H1 (cell line): ENCODE measurements around the gene KDM6B. TPM values are rescaled to one million over a fixed set of nuclear protein-coding genes. Genes with fewer than 3 reads are reported as not detected.
A peak's percentile ranks its signal among the peaks of the same experiment; 100 is the strongest.

Source experiments
- CHD1 ChIP-seq: IDR thresholded peaks from 2 replicates; pipeline ENCODE4 v1.6.1; 2012; ENCODE audit warnings: low read depth, low read length, improper control_type of control experiment
- CREB1 ChIP-seq: IDR thresholded peaks from 2 replicates; pipeline ENCODE4 v1.6.1; 2012; ENCODE audit warnings: inconsistent platforms
- EGR1 ChIP-seq: IDR thresholded peaks from 2 replicates; pipeline ENCODE4 v1.6.1; 2011; ENCODE audit warnings: low read depth, low read length, borderline replicate concordance
- EZH2 ChIP-seq: fragments of 200-600 bp; sonication (generic); IDR thresholded peaks from 2 replicates; pipeline ENCODE4 v1.7.1; 2012; ENCODE audit warnings: low read depth, mild to moderate bottlenecking, moderate library complexity, low read length, inconsistent platforms; ENCODE audit not compliant: severe bottlenecking
- GABPA ChIP-seq: IDR thresholded peaks from 2 replicates; pipeline ENCODE4 v1.6.1; 2011; ENCODE audit warnings: mild to moderate bottlenecking, low read length, moderate library complexity, borderline replicate concordance; ENCODE audit not compliant: insufficient read depth
- NANOG ChIP-seq: IDR thresholded peaks from 2 replicates; pipeline ENCODE4 v1.6.1; 2011; ENCODE audit warnings: low read length, low read depth, mild to moderate bottlenecking, inconsistent platforms; ENCODE audit not compliant: insufficient read depth, poor library complexity, severe bottlenecking
- RAD21 ChIP-seq, 2 experiments: IDR thresholded peaks in 1 of 2; conservative IDR thresholded peaks in 1 of 2; 2 replicates each; pipeline ENCODE4 v1.6.1; 2011; ENCODE audit warnings: low read depth in 2 of 2, low read length in 2 of 2, improper control_type of control experiment in 1 of 2, inconsistent platforms in 1 of 2, mild to moderate bottlenecking in 1 of 2, moderate library complexity in 1 of 2
- SAP30 ChIP-seq: fragments of 300-600 bp; sonication (generic); IDR thresholded peaks from 2 replicates; pipeline ENCODE4 v1.7.1; 2012; ENCODE audit warnings: low read length, moderate library complexity, mild to moderate bottlenecking, inconsistent platforms; ENCODE audit not compliant: insufficient read depth, insufficient replicate concordance
- SUZ12 ChIP-seq: fragments of 200-600 bp; sonication (generic); IDR thresholded peaks from 2 replicates; pipeline ENCODE4 v1.6.1; 2012; ENCODE audit warnings: mild to moderate bottlenecking, inconsistent platforms, low read length, moderate library complexity, mixed read lengths
- TEAD4 ChIP-seq: IDR thresholded peaks from 2 replicates; pipeline ENCODE4 v1.6.1; 2012; ENCODE audit warnings: low read depth, low read length, inconsistent platforms, mixed read lengths
- ZNF274 ChIP-seq: IDR thresholded peaks from 2 replicates; pipeline ENCODE4 v1.7.0; 2012; ENCODE audit warnings: low read length, borderline replicate concordance; ENCODE audit errors: extremely low read depth
- polyA plus RNA-seq, 7 experiments: library from polyadenylated mRNA; depleted of rRNA in 3 of 7; stranded (reverse) in 5 of 7; unstranded in 2 of 7; fragments of >200 nt in 5 of 7; fragments of 200-250 nt in 2 of 7; gene quantifications; 1 replicate in 5 of 7; 2 replicates in 1 of 7; 4 replicates in 1 of 7; pipeline versions ENCODE4 v1.2.1 to v1.2.3, GENCODE V29; 2011 to 2013; ENCODE audit warnings: missing spikeins in 2 of 7, mixed read lengths in 2 of 7
- total RNA-seq: library from RNA; stranded (reverse); fragmentation: NEBNext Ultra II Directional; extraction: Animal tissue kit (Norgen Biotek cat#: 25700); gene quantifications from 2 replicates; pipeline ENCODE4 v1.2.1, GENCODE V29; 2021
- TF ChIP-seq, protein P1 (sequence below): IDR thresholded peaks from 2 replicates; pipeline ENCODE4 v1.6.1; 2011; ENCODE audit warnings: low read length, improper control_type of control experiment

KDM6B gene
- total and polyA plus RNA-seq, 2 of the 8 experiments (the other 6 are each of a cell fraction or from before 2014, with no cell fraction given): 0.48 to 3.7 TPM

DNA sequence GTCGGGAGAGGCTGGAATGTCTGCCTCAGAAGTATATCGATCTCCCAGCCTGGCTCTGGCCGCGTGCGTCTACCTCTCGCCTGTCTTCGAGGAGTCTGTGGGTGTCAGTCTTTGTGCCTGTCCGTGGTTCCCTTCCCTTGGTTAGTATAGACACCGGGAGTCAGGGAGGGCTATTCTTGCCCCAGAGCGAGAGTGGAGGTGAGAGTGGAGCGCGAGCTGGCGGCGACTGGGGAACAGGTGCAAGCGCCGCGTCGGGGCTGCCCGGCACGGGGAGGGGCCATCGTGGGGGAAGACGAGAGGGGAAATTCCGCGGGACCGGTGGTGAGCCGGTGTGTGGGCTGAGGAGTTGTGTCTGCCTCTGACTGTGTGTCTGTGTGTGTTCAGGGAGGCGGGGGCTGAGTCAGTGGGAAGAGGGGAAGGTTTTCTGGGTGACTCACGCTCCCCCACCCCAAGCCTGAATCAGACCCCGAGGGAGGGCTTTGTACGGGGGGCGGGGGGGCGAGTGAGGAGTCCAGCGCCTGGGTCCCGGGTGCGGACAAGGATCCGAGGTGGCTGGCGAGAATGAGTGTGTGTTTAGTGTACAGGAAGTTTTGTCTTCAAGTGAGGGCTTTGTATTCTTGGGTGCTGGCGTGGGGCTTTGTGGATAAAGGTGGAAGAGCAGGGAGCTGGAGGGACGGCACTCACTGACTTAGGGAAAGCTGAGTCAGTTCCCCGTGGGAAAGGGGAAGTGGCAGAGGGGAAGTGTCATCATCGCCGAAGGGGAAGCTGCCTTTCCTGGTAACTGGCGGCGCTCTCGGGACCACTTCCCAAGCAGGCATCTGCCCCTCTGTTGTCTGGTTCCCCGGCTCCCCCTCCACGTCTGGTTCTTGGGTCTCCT, 8.6 kb downstream of the KDM6B start (continued):
- TF ChIP-seq, protein P1, sequence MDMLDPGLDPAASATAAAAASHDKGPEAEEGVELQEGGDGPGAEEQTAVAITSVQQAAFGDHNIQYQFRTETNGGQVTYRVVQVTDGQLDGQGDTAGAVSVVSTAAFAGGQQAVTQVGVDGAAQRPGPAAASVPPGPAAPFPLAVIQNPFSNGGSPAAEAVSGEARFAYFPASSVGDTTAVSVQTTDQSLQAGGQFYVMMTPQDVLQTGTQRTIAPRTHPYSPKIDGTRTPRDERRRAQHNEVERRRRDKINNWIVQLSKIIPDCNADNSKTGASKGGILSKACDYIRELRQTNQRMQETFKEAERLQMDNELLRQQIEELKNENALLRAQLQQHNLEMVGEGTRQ: no peak
- TF ChIP-seq CHD1 (no peak), SUZ12 (peak; percentile 64; the same call in 1 of the 2 replicates), ZNF274 (no peak), RAD21 (IDR thresholded peaks at IDR 0.05 in 1 of 2, conservative IDR thresholded peaks at IDR 0.05 in 1 of 2; ENCODE audit: low read depth in 2 of 2, low read length in 2 of 2) (no peak), NANOG (no peak), CREB1 (0 out of 2 replicates have a peak, but pooled peaks have one; percentile 8), EGR1 (peak; percentile 81; the same call in 1 of the 2 replicates), SAP30 (peak; percentile 50), TEAD4 (peak; percentile 81), EZH2 (no peak), GABPA (no peak)
- TF ChIP-seq, all 59 proteins: peak for 7
